Activated CD8-positive, alpha-beta memory T cell treated with anti-CD3 and anti-CD28 coated beads, Interleukin-2, amount 50 U/mL, for 1 hour (primary cell): Measurements from ENCODE around the gene OR10S1.
"Not testable (repeated sequence)": the region's sequence is repeated elsewhere in the genome, so short reads cannot be mapped to it uniquely, and the experiment has no call there.

Experiments used
- DNase-seq: peaks from one replicate; pipeline ENCODE4 v3.0.0-alpha.2; 2020; ENCODE audit errors: extremely low read depth

OR10S1 gene

GRCh38 chr11:123977731-123978347 is at the start of gene OR10S1:
TSS of gene OR10S1 (minus strand) at chr11:123977781. CDS start at chr11:123977664, 117 bp downstream.
- no peak for DNase-seq

GRCh38 chr11:124026498-124026897 is 48.9 kb upstream of the OR10S1 start, which contains the start of gene OR10G8:
TSS of gene OR10G8 (plus strand) at chr11:124026798. CDS start at chr11:124029623, 2,825 bp downstream.
- no peak for DNase-seq

- not testable (repeated sequence) for DNase-seq
These were observed 38.3 kb upstream of the OR10S1 start for GRCh38 chr11:124015837-124016236.

GRCh38 chr11:124012697-124013096 is 35.1 kb upstream of the OR10S1 start, which contains the start of gene OR10G4:
TSS of gene OR10G4 (plus strand) at chr11:124012997. CDS start at chr11:124015575, 2,578 bp downstream.
- DNase-seq: no peak

GRCh38 chr11:123995119-123995518 is 17.5 kb upstream of the OR10S1 start, which contains the start of gene OR10G6:
TSS of gene OR10G6 (minus strand) at chr11:123995161. CDS start at chr11:123995161, 0 bp downstream.
- no peak for DNase-seq

GRCh38 chr11:123979311-123979710 is 1.7 kb upstream of the OR10S1 start:
- DNase-seq: no peak

- DNase-seq: no peak
These were observed 616 bp downstream of the OR10S1 start for GRCh38 chr11:123976770-123977560.

- DNase-seq: no peak
These were observed 3.8 kb downstream of the OR10S1 start for GRCh38 chr11:123973816-123974215.

GRCh38 chr11:123956752-123957151 is 20.8 kb downstream of the OR10S1 start:
- no peak for DNase-seq

- no peak for DNase-seq
These were observed 32.4 kb downstream of the OR10S1 start for GRCh38 chr11:123945132-123945531.

GRCh38 chr11:123943738-123944137 is 33.8 kb downstream of the OR10S1 start, which contains the start of gene OR6T1:
TSS of gene OR6T1 (minus strand) at chr11:123943838. CDS start at chr11:123943838, 0 bp downstream.
- DNase-seq: no peak

GRCh38 chr11:123942413-123942812 is 35.2 kb downstream of the OR10S1 start:
- DNase-seq: no peak

- no peak for DNase-seq
These were observed 38.3 kb downstream of the OR10S1 start, which contains the start of gene OR4D5 for GRCh38 chr11:123939317-123939716. TSS of gene OR4D5 (plus strand) at chr11:123939617. CDS start at chr11:123939617, 0 bp downstream.
